Measurements from ENCODE around the gene OR5AR1.

DNA sequence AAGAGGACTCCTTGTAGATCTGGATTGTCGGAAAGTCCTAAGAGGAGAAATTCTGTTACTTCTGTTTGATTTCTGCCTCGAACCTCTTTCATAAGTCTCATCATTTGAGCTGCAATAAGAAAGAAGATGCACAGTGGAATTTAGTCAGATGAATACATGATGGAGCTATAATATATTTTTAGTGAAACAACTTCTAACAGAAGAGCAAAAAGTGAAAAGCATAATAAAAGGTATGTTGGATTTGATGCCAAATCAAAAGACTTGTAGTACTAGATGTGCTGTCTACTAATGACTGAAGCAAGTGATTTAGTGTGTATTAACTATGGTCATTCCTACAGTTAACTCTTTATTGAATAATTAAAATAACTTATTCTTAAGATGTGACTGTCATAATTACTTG lies 21.1 kb upstream of the OR5AR1 start, which contains the start of gene OR5AP2:
- TF ChIP-seq, protein P1, sequence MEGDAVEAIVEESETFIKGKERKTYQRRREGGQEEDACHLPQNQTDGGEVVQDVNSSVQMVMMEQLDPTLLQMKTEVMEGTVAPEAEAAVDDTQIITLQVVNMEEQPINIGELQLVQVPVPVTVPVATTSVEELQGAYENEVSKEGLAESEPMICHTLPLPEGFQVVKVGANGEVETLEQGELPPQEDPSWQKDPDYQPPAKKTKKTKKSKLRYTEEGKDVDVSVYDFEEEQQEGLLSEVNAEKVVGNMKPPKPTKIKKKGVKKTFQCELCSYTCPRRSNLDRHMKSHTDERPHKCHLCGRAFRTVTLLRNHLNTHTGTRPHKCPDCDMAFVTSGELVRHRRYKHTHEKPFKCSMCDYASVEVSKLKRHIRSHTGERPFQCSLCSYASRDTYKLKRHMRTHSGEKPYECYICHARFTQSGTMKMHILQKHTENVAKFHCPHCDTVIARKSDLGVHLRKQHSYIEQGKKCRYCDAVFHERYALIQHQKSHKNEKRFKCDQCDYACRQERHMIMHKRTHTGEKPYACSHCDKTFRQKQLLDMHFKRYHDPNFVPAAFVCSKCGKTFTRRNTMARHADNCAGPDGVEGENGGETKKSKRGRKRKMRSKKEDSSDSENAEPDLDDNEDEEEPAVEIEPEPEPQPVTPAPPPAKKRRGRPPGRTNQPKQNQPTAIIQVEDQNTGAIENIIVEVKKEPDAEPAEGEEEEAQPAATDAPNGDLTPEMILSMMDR (conservative IDR thresholded peaks at IDR 0.05) = no peak
- no peak for TF ChIP-seq ZFX (IDR thresholded peaks at IDR 0.05)
